GM18873 (cell line): Measurements from ENCODE around the gene KLHDC10.
"Not testable (repeated sequence)": the region's sequence is repeated elsewhere in the genome, so short reads cannot be mapped to it uniquely, and the experiment has no call there.

Experiments used
- ATAC-seq: cut with Tn5 transposase; IDR thresholded peaks from one replicate; pipeline ENCODE4 v1.9.1; 2021; ENCODE audit warnings: mild to moderate bottlenecking, moderate library complexity, moderate number of reproducible peaks; ENCODE audit not compliant: unreplicated experiment, low FRiP score

Gene KLHDC10

DNA sequence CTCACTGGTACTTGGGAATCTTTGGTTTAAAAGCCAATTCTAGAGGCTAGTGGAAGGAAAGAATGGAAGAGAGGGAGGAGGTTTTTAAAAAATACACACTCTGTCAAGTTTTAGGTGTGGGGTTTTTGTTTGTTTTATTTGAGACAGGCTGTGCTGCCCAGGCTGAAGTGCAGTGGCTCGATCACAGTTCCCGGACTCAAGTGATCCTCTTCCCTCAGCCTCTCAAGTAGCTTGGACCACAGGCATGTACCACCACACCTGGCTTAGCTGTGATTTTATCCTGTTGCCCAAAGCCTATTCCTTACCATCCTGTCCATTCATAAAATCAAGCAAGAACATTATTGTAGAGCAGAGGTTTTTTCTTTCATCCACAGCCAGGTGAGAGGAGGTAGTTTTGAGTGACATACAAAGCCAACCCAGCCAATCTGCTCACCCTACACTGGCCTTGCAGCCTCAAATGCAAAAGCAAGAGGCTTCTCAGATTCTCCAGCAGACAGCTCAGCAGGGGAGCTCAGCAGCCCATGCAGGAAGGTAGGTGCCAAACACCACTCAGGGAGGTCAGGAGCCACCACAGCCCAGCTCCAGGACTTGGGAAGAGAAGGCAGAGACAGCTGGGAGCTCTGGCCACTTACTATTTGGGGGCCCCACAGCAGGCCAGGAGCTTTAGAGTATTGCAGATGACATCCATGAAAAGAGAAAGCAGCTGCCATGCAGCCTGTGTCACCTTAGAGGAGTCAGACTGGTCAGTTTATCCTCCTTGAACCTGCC lies 69.0 kb downstream of the KLHDC10 start:
- ATAC-seq: no peak

DNA sequence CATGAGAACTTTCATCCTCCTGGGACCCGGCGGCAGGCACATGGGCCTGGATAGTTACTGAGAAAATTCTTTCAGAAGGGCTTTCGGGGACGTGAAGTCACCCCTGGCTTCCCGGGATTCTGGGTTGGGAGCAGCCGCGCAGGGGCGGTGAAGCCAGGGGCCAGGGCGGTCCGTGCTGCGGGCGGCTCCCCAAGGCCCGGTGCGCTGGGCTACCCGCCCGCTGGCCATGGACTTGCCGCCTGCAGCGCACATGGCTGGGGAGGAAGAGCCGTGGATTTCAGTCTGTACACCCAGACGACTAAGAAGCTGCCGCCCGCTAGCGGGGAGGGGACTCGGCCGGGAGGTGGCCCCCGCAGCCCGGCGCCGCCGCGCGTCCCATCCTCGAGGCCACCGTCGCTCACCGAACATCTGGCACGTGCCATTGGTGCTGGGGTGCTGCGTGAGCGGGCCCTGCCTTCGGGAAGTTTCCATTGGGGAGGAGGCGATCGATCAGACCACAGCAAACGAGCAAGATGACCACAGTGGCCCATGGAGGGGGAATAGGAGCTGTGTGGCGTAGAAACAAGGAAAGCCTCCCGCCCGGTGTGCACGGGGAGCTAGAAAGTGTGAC lies 70.3 kb downstream of the KLHDC10 start:
- ATAC-seq: no peak

DNA sequence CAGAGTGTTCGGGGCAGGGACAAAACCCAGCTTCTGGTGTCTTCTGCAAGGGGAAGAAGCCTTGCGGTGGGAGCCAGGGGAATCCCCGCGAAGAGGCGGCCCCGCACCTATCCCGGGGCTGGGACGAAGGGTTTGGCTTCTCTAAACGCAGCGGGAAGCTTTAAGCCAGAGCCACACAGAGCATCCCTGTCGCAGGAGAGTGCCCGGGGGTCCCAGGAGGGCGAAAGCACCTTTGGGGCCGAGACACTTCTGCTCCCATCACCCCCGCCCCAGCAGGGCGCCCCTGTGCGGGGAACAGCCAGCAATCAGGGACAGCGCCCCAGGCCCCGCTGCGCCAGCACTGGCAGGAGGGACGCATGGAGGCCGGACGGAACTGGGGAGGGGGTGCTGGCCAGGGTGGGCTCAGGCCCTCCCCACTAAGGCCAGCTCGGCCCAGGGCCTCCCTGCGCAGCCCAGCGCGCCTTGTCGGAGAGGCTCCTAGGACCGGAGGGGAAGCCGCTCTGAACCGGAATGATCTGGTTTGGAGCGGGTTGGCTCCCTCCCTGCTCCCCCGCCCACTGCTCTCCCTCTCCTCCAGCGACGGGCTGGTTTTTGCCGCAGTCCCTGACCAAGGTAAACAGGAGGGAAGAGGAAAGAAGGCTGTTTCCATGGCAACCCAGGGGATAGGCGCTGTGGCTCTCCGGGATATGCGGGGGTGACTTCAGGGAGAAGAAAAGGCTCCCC lies 71.0 kb downstream of the KLHDC10 start:
- no peak for ATAC-seq

DNA sequence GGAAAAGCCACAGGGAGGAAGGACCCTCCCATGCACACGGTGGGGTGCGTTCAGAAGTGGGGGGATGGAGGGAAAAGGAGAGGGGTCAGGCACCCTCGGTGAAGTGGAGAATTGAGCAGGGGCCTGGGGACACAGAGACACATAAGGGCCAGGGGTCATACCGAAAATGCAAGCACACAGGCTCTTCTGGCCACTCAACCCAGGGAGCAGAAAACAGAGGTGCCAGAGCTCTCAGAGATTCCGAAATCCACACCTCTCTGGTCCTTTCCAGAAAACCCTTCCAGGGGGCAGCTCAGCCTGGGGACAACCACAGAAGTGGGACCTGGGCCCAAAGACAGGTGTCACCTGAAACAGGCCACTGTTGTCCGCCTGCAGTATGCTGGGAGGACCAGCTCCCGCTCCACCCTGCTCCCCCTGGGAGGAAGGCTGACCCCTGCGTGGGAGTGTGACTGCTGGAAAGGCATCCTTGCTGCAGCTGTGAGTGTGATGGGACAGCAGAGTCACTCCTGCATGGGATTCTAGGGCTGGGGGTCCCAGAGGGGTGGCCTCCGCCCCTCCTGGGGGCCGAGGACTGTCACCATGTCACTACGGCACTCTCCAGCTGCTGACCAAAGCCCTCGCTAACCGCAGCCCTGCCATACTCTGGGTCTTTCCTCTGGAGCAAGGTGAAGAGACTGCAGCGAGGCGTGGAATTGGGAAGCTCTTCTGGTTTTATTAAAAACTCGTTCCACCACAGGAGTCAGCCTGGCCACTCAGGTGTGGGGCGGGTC lies 71.7 kb downstream of the KLHDC10 start:
- ATAC-seq: no peak

DNA sequence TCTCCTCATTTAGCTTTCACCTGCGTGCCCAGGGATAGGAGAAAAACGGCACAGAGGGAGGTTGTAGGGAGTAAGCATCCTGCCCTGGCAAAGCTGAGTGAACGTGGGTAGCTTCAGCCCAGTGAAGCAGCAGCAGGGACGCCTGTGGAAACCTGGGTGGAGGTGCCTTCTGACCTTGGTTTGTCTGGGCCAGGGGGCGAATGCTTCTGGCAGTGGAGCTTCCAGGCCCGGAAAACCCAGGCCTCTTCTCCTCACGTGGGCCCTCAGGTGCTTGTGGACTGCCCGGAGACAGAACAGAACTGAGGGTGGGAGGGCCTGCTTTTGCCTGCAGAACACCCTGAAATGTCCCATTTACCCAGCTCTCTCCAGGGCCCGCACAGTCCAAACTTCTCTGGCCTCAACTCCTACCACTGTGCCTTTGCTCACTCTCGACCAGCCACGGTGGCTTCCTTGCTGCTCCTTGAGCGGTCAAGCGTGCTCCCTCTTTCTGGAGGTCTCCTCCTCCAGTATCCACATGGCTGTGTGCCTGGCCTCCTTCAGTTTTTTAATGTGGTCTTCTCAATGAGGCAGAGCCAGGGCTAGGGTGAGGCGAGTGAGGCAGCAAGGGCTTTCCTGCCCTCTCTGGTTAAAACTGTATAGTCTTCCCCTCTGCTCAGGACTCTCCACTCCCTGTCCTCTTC lies 72.5 kb downstream of the KLHDC10 start:
- no peak for ATAC-seq

DNA sequence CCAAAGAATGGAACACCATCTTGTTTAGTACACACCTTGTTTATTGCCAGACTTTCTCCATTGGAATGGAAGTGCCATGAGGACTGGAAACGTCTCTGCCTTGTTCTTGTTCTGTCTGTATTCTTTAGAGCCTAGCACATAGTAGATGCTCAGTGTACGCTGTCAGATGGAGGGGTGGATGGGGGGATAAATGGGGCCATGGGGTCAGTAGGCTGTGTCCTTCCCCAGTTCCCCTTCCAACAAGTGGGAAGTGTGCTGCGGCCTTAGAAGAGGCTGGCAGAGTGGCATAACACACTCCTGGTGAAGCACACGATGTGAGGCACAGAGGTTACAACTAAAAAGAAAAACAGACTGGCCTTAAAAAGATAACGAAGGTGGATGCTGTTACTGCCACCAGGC lies 73.0 kb downstream of the KLHDC10 start:
- ATAC-seq: no peak

DNA sequence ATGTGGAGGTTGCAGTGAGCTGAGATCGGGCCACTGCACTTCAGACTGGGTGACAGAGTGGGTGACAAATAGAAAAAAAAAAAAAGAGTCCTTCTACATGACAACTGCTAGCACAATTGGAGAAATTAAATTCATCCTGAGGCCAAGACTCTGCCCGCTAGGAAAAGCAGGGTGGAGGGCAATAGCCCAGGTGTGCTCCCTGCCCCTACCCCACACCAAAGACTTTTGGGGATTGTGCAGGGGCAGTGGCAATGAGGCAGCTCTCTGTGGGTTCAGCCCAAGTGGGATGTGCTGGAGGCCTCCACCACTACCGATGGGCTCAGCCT lies 73.6 kb downstream of the KLHDC10 start:
- no peak for ATAC-seq

DNA sequence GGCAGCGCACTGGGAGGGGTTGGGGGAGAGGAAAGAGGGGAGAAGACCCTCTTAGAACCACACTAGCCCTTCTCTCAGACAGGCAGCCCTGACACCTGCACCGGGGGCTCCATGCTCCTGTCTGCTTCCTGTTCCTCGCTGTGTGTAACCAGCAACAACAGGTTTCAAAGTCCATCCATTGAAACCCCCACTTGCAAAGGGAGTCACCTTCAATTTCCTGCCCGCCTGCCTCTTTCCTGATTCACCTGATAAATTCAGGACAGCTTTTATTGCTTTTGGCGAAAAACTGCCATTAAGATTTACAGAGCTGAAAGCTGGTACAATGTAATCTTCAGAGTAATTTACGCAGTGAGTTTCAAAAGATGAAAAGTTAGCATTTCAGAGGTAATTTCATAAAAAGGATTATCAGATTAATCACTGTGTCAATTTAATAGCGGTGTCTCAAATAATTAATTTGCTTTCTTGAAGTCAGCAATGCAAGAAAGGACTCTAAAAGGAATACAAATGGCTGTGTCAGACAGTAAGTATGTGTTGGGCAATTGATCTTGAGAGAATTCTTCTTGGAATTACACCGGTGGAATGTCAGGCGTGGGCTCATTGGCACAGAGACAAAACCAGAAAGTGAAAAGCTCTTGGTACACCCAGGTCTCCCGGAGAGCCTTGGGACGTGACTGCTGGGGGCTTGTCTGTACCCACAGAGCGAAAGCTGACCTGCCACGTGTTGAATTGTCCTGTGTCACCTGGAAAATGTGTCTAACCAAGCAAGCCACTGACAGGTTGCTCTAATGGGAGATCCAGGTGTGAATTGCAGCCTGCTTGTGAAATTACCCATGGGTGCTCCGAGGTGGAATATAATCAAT lies 74.2 kb downstream of the KLHDC10 start:
- ATAC-seq: no peak

DNA sequence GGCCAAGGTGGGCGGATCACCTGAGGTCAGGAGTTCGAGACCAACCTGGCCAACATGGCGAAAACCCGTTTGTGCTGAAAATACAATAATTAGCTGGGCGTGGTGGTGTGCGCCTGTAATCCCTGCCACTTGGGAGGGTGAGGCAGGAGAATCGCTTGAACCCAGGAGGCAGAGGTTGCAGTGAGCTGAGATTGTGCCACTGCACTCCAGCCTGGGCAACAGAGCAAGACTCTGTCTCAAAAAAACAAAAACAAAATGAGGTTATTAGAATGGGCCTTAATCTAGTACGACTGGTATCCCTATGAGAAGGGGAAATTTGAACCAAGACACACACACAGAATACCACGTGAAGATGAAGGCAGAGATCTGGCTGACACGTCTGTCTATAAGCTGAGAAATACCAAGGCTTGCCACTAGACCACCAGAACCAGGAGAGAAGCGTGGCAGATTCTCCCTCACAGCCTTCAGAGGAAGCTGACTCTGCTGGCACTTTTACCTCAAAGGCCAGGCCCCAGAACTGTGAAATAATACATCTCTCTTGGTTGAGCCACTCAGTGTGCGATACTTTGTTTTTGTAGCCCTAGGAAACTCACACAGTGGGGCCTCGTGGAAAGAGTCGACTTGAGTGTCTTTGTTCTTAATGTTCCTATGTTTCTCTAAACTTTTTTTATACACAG lies 75.2 kb downstream of the KLHDC10 start:
- no peak for ATAC-seq

DNA sequence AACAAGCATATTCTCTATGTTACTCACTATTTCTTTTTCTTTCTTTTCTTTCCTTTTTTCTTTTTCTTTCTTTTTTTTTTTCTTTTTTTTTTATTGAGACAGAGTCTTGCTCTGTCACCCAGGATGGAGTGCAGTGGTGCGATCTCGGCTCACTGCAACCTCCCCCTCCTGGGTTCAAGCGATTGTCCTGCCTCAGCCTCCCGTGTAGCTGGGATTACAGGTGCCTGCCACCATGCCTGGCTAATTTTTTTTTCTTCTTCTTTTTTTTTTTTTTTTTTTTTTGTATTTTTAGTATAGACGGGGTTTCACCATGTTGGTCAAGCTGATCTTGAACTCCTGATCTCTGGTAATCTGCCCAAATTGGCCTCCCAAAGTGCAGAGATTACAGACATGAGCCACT lies 75.8 kb downstream of the KLHDC10 start:
- not testable (repeated sequence) for ATAC-seq

DNA sequence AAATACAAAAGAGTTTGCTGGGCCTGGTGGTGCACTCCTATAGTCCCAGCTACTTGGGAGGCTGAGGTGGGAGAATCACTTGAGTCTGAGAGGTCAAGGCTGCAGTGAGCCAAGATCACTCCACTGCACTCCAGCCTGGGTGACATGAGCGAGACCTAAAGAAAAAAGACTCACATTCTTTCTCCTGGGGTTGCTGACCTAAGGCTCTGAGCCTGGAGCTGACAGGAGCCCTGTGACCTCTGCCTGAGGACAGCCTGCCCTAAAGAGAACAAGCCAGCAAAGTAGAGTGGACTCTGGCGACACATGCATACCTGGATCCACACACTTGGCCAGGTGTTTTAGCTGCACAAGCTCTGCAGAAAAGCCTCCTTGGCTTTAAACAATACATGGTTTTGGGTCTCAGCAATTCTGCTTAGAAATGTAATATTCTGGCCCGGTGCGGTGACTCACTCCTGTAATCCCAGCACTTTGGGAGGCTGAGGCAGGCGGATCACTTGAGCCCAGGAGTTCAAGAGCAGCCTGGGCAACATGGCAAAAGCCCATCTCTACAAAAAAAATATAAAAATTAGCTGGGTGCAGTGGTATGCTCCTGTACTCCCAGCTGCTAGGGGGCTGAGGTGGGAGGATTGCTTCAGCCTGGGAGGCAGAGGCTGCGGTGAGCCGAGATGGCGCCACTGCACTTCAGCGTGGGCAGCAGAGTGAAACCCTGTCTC lies 76.5 kb downstream of the KLHDC10 start:
- no peak for ATAC-seq

DNA sequence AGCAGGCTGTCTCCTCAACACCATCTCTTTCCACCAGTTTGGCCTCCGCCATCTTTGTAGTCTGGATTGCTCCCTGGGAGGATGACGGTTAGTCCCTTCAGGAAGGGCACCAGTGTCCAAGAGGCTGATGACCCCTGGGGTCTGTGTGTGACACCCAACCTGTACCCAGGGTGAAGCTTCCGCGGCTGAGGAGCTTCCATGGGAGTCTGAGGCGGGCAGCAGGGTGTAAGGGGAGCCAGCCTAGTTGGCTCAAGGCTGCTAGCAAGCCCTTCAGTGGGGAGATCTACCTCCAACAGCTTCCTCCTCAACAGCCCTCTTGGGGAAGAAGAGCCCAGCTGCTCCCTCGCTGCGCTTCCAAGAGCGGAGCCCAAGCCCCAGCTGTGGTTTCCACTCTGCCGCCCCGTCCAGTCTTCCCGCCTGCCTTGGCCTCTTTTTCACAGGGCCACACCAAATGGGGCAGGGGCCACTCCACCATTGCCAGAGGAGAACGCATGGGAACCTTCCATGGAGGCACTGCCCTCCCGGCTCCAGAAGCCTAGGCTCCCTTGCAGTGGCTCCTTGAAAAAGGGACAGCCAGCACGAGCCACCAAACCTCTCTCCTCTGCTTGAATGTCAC lies 77.5 kb downstream of the KLHDC10 start:
- ATAC-seq: no peak

DNA sequence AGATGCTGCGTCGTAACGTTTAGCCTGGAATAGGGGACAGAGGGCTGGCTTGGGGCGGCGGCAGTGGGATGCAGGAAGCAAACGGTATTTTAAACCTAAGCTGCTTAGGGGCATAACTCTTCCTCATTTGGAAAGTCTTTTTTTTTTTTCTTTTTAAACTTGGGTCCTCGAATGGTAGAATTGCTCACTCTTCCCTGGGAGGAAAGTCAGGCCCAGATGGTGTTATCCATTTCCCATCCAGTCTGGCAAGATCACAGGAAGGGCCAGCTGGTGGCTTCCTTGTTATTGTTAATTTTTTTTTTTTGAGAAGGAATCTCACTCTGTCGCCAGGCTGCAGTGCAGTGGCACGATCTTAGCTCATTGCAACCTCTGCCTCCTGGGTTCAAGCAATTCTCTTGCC lies 78.2 kb downstream of the KLHDC10 start:
- no peak for ATAC-seq

DNA sequence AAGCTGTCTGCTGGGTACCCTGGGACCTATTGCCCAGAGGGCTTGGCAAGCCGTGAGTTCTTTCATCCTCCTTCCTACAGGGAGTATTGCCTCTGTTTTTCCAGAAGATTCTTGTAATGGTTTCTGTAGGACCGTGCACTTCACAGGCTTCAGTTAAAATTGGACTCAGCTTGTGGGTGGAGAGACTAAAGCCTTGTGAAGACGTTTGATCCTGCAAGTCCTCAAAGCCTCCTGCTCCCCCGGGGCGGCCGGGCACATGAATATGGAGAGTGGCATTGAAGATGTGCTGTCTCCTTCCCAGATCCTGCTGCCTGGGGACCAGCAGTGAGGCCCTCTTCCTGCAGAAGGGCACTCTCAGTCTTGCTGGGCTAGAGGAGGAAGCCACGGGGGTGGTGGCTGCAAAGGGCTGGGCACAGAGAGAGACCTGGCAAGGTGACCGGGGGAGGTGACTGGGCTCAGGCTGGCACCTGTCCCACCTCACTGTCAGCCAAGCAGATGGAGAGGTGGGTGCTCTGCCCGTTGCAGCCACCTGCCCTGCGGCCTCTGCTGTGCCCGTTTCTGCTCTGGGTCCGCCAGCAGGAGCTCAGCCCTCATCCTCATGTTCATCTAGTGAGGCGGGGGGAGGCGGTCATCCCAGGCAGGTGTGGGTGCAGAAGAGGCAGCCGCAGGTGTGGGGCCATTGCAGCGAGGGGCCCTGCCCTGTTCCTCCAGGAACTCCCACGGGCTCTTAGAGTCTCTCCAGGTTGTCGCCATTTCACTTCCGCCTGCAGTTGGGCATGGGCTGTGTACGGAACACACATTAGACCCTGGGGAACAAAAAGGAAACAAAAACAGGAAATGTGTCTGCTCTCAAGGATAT lies 79.2 kb downstream of the KLHDC10 start:
- no peak for ATAC-seq

DNA sequence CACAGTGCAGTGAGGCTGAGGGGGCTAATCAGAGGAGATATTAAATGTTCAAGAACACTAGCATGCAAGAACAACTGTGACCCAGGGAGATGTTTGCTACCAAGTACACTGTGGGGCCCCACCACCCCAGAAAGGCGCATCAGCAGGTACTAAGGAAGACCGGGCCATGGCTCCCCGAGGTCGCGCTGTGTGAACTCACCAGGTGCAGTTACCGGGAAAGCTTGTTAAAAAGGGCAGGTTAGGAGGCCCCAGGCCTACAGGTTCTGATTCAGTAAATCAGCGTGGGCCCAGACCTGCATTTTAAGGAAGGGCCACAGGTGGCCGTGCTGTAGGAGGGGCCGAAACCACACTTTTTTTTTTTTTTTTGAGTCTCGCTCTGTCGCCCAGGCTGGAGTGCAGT lies 80.3 kb downstream of the KLHDC10 start:
- no peak for ATAC-seq

DNA sequence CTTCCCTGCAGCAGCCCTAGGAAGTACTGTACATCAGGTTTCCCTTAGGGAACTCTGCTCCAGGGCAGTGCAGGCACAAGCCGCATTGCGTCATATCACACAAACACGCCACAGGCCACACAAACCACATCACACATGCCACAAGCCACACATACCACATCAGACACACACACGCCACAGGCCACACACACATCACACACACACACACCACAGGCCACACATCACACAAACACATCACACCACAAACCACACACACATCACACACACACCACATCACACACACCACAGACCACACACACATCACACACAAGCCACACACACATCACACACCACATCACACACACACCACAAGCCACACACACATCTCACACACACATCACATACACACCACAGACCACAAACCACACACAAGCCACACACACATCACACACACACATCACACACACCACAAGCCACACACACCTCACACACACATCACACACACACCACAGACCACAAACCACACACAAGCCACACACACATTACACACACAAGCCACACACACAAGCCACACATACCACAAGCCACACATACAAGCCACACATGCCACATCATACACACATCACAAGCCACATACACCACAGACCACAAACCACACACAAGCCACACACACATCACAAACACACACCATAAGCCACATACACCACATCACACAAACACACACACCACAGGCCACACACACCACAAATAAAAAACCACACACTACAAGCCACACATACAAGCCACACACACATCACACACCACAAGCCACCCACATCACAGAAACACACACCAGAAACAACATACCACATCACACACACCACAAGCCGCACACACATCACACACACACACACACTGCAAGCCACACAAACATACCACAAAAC lies 81.5 kb downstream of the KLHDC10 start:
- no peak for ATAC-seq
